ENCODE data around the gene ATP6AP2.
A peak's percentile ranks its signal among the peaks of the same experiment; 100 is the strongest.
"Not testable (repeated sequence)": the region's sequence is repeated elsewhere in the genome, so short reads cannot be mapped to it uniquely, and the experiment has no call there.

The ATP6AP2 gene, protein sequence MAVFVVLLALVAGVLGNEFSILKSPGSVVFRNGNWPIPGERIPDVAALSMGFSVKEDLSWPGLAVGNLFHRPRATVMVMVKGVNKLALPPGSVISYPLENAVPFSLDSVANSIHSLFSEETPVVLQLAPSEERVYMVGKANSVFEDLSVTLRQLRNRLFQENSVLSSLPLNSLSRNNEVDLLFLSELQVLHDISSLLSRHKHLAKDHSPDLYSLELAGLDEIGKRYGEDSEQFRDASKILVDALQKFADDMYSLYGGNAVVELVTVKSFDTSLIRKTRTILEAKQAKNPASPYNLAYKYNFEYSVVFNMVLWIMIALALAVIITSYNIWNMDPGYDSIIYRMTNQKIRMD

DNA sequence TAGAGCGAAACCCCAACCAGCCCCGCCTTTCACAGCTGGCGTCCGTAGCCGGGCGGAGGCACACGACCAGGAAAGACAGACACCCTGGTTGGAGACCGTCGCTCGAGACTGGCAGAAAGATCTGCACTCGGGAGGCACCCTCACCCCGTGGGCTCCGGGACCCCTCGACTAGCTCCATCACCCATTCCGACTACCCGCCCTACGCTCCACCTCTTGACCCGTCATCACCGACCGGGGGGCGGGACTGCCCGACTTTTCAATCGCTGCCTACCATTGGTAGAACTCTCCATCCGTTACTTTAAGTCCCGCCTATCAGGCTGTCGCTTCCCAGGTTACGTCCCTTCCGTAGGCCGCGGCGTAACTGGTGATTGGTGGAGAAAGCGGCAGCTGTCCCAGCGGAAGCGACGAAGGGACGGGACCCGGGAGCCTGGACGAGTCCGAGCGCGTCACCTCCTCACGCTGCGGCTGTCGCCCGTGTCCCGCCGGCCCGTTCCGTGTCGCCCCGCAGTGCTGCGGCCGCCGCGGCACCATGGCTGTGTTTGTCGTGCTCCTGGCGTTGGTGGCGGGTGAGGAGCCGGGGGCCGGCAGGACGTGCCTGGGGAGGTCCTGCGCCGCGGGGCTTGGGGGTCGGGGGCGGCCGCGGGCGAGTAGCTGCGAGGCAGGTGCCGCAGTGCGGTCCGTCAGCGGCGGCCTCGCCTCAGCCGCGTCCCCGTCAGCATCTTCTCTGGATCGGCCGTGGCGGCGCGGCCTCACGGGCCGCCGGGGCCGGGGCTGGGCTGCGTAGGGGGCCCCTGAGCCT is at the start of gene ATP6AP2:
ATP6AP2 (plus strand) TSS at position 434 of the 799 bp plus-strand sequence; CDS start at position 530, 96 bp downstream.
- peak; percentile 72 to 80 for DNase-seq (ENCODE audit: low read depth in 2 of 2)

DNA sequence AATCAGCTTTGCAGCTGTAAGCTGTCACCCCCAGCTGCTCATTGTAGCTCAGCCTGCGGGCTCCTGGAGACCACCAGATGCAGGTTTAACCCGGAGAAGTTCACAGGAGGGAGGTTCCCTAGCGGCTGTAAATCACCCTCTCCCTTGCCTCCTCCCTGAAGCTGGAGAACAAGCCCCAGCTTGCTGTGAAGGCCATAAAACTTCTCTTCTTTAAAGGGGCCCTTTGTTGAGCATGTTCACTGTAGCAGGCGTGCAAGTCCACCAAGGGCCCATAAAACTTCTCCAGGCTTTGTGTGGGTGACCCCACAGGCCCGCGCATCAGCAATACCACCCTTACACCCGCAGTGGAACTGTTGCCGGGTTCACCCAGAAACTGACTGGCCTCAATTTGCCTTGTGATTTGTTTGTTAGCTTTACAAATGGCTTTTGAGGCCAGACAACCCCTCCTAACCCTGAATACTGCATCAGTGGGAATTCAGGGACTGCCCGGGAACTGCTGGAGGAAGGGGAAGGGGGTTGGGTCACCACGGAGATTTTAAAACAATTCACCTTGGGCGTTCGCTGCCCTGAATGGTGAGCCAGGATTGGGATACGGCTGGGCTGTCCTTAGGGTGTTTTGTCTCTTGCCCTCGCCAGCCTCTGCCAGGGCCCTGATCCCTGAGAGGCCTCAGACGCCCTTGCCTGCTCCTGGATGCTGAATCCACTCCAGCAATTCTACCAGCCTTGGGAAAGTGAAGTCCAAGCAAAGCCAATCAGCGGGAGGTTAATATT is 49.5 kb upstream of the ATP6AP2 start:
- DNase-seq (ENCODE audit: low read depth in 2 of 2): no peak

DNA sequence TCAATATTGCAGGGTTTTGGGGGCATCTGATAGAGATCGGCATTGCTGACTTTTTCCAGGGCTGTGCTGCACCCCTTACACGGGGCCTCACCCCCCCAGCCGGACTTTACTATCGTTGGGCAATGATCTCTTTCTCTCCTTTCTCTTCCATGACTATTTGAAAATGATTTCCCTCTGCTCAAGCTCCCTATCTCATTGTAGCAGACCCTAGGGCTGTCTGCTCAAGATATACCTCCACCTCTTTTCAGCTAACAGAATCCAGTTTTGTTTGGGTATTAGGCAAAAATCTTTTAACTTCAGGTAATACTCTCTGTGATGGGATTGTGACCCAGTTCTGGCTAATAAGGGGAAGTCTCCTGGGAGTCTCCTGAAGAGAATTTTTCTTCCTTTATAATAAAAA is 43.5 kb upstream of the ATP6AP2 start:
- DNase-seq (ENCODE audit: low read depth in 2 of 2): no peak

GRCh38 chrX:40538406-40538805 is 42.4 kb upstream of the ATP6AP2 start:
- no peak for DNase-seq (ENCODE audit: low read depth in 2 of 2)

GRCh38 chrX:40539214-40540142 is 41.3 kb upstream of the ATP6AP2 start:
- DNase-seq (ENCODE audit: low read depth in 2 of 2): peak; percentile 17 to 37

GRCh38 chrX:40542208-40542607 is 38.6 kb upstream of the ATP6AP2 start:
- DNase-seq (ENCODE audit: low read depth in 2 of 2): no peak

GRCh38 chrX:40542972-40543371 is 37.8 kb upstream of the ATP6AP2 start:
- no peak for DNase-seq (ENCODE audit: low read depth in 2 of 2)

GRCh38 chrX:40543661-40544328 is 37.0 kb upstream of the ATP6AP2 start:
- DNase-seq (ENCODE audit: low read depth in 2 of 2): no peak

DNA sequence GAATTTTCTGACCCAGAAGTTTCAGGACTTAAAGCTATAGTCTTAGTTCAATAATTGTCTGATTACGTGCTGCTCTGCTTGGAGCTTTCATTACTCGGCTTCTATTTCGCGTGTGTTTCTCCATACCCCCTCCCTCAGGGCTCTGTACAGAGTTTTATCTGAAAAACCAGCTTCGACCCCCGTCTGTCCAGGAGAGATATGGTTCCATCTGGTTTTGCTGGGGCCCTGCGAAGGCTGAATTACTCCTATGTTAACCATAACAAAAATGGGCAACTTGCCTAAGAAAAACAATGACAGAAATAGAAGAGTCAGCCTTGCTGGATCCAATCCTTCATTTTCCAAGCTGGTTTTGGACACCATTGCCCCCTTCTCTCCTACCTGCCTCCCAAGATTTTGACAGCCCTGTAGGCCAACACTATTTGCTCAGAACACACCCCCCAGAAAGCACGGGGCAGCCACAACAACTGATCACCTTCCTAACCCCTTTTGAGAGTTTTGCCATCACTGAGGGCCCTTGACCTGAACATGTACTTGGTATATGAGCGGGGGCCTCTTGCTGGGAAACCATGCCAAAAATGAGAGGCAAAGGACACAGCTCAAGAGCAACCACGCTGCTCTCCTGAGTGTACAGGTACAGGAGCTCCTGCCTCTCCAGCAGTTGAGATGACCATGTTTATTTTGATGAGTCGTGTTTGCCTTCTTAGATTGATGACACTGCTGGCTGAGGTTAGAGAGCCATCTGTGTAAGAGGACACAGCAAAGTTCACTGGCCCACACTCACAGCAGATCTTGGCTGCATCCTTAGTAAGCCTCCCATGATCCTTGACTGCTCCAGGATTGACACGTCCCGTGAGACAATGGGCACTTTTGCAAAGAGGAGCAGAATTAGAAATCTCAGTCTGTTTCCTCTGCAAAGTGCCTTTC is 36.2 kb upstream of the ATP6AP2 start:
- DNase-seq (ENCODE audit: low read depth in 2 of 2): no peak

- no peak for DNase-seq (ENCODE audit: low read depth in 2 of 2)
Observed at GRCh38 chrX:40546870-40547269, 33.9 kb upstream of the ATP6AP2 start.

DNA sequence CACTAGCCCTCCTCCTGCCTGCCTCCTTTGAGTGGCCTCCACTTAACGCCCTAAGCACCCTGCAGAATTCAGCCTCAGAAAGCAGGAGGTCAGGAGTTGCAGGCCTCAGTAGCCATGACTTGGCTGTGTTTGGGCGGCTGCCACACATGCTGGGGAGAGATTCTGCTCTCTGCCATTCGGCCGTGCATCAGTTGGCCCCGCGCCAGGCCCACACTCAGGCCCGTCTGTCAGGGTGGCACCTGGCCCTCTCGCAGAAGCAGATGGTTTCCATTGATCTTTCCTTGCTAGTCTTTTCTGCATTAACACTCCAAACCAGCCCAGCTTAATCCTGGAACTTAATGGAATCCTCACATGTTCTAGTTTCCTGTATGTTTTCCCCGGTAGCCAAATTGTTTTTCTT is 30.7 kb upstream of the ATP6AP2 start:
- DNase-seq (ENCODE audit: low read depth in 2 of 2): no peak

GRCh38 chrX:40552768-40553167 is 28.0 kb upstream of the ATP6AP2 start:
- no peak for DNase-seq (ENCODE audit: low read depth in 2 of 2)

GRCh38 chrX:40558590-40558989 is 22.2 kb upstream of the ATP6AP2 start:
- DNase-seq (ENCODE audit: low read depth in 2 of 2): no peak

GRCh38 chrX:40563784-40564183 is 17.0 kb upstream of the ATP6AP2 start:
- no peak for DNase-seq (ENCODE audit: low read depth in 2 of 2)

- DNase-seq (ENCODE audit: low read depth in 2 of 2): no peak
Observed at GRCh38 chrX:40564447-40564846, 16.3 kb upstream of the ATP6AP2 start.

DNA sequence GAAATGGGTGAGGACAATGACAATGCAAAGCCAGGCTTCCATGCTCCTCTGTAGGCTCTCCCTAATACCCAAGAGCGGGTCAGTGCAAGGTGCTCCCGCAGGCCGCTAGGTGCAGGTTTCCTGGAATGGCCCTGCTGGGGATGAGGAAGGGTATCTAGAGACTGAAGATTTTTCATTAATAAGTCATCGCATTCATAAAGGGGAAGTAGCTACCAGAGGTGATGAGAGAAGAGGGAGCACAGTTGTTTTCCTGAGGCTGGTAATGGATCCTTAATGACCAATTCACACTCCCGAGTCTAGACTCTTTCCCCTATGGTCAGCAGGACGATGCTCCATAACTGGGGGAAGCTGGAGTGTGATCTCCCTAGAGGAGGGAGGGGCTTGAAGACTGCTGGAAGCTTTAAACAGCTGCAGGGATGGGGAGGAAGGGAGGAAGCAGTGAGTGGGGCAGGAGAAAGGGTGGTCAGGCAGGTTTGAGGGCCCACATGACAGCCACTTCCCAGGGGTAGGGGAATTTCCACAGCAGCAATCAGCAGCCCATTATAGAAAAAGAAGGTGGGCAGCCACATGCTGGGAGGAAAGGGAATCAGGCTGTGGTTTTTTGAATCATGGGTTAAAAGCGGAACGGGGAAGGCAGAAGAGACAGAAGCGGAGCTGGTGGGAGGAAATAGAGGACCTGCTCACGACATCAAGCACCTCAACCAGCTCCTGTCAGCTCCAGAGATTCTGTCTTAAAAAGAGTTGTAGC is 10.2 kb upstream of the ATP6AP2 start:
- DNase-seq (ENCODE audit: low read depth in 2 of 2): no peak

GRCh38 chrX:40571164-40571563 is 9.6 kb upstream of the ATP6AP2 start:
- not testable (repeated sequence) for DNase-seq (ENCODE audit: low read depth in 2 of 2)

DNA sequence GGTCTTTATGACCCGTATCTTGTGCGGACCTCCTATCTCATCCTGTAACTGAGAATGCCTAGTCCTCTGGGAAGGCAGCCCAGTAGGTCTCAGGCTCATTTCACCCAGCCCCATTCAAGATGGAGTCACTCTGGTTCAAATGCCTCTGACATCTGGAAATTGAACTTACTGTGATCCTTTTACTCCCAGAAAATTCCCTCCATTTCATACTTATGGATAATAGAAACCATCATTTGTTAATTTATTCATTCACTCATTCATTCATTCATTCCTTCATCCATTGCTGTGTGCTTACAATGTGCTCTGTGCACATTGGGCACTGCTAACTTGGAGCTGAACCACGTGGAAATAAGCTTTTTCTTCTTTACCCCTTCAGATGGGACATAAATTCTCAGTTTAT is 9.2 kb upstream of the ATP6AP2 start:
- no peak for DNase-seq (ENCODE audit: low read depth in 2 of 2)

GRCh38 chrX:40573763-40574162 is 7.0 kb upstream of the ATP6AP2 start:
- DNase-seq (ENCODE audit: low read depth in 2 of 2): no peak
